Neutrophil (primary cell): ENCODE measurements around the gene PKD1.
"Not testable (repeated sequence)": the region's sequence is repeated elsewhere in the genome, so short reads cannot be mapped to it uniquely, and the experiment has no call there.

ENCODE experiments used
- H3K27ac ChIP-seq: fragments of 200-600 bp; sonication (generic); 2 replicates; pipeline ENCODE4 v1.5.1; 2016; ENCODE audit warnings: mild to moderate bottlenecking, moderate library complexity
- H3K27me3 ChIP-seq: fragments of 200-600 bp; sonication (generic); 2 replicates; pipeline ENCODE4 v1.6.0; 2016; ENCODE audit warnings: mild to moderate bottlenecking
- H3K36me3 ChIP-seq: fragments of 200-600 bp; sonication (generic); 2 replicates; pipeline ENCODE4 v1.5.1; 2017
- H3K4me1 ChIP-seq, 2 experiments: fragments of 200-600 bp in 1 of 2; sonication (generic) in 1 of 2; 1 replicate in 1 of 2; 2 replicates in 1 of 2; pipeline versions ENCODE4 v1.5.1 to v1.6.1; 2013 to 2016; ENCODE audit warnings: low read depth in 1 of 2, low read length in 1 of 2, mild to moderate bottlenecking in 1 of 2, moderate library complexity in 1 of 2; ENCODE audit not compliant: control insufficient read depth in 1 of 2, insufficient read depth in 1 of 2
- H3K4me3 ChIP-seq, 2 experiments: fragments of 200-600 bp in 1 of 2; sonication (generic) in 1 of 2; 1 replicate in 1 of 2; 2 replicates in 1 of 2; pipeline ENCODE4 v1.5.1; 2013 to 2016; ENCODE audit warnings: low read depth in 1 of 2, low read length in 1 of 2, mild to moderate bottlenecking in 1 of 2, moderate library complexity in 1 of 2
- H3K9me3 ChIP-seq: fragments of 200-600 bp; sonication (generic); 2 replicates; pipeline ENCODE4 v1.5.1; 2016
- CTCF ChIP-seq: fragments of 200-600 bp; sonication (generic); IDR thresholded peaks from 2 replicates; pipeline ENCODE4 v1.5.1; 2016; ENCODE audit warnings: antibody characterized with exemption

The PKD1 gene

GRCh38 chr16:2135770-2136490 lies at the start of gene PKD1:
Gene PKD1, minus strand, starts transcription at chr16:2135898. Its CDS starts 209 bp downstream, at chr16:2135689.
- not testable (repeated sequence) for H3K36me3 ChIP-seq, H3K9me3 ChIP-seq, H3K27me3 ChIP-seq
- H3K27ac ChIP-seq = peak within 1 kb of the TSS; percentile 63
- peaks cover 5 to 11% of the 10 kb centered on the region in 2 experiments for H3K4me1 ChIP-seq
- peak within 1 kb of the TSS; percentile 52 to 57 for H3K4me3 ChIP-seq

- Histone ChIP-seq H3K4me1 (no peaks in the 10 kb centered on the region), H3K27me3 (no peaks in the 10 kb centered on the region), H3K9me3 (no peaks in the 10 kb centered on the region), H3K27ac (no peak overlapping the region), H3K36me3 (no peaks in the 10 kb centered on the region), H3K4me3 (no peak overlapping the region)
- no peak for TF ChIP-seq CTCF
These were observed 49.3 kb upstream of the PKD1 start for GRCh38 chr16:2184962-2185361.

GRCh38 chr16:2184346-2184745 lies 48.6 kb upstream of the PKD1 start:
- Histone ChIP-seq H3K27me3 (peaks cover 3% of the 10 kb centered on the region), H3K4me3 (no peak overlapping the region), H3K27ac (no peak overlapping the region), H3K36me3 (no peaks in the 10 kb centered on the region), H3K4me1 (no peaks in the 10 kb centered on the region), H3K9me3 (no peaks in the 10 kb centered on the region)
- no peak for TF ChIP-seq CTCF

- Histone ChIP-seq H3K27me3 (peaks cover 7% of the 10 kb centered on the region), H3K27ac (no peak overlapping the region), H3K4me3 (no peak overlapping the region), H3K36me3 (no peaks in the 10 kb centered on the region), H3K9me3 (no peaks in the 10 kb centered on the region), H3K4me1 (no peaks in the 10 kb centered on the region)
- no peak for TF ChIP-seq CTCF
These were observed 48.0 kb upstream of the PKD1 start for GRCh38 chr16:2183671-2184070.

- Histone ChIP-seq H3K4me1 (no peaks in the 10 kb centered on the region), H3K4me3 (no peak overlapping the region), H3K36me3 (peaks cover 14% of the 10 kb centered on the region), H3K9me3 (no peaks in the 10 kb centered on the region), H3K27ac (no peak overlapping the region), H3K27me3 (peaks cover 14% of the 10 kb centered on the region)
- TF ChIP-seq CTCF = no peak
These were observed 46.3 kb upstream of the PKD1 start for GRCh38 chr16:2181952-2182351.

- Histone ChIP-seq H3K27me3 (peaks cover 14% of the 10 kb centered on the region), H3K36me3 (peaks cover 21% of the 10 kb centered on the region), H3K27ac (no peak overlapping the region), H3K4me1 (no peaks in the 10 kb centered on the region), H3K9me3 (no peaks in the 10 kb centered on the region), H3K4me3 (no peak overlapping the region)
- TF ChIP-seq CTCF = no peak
These were observed 45.5 kb upstream of the PKD1 start for GRCh38 chr16:2180962-2181923.
